IMR-90 (cell line): ENCODE measurements around the gene JADE3.

Experiments used
- CEBPB ChIP-seq: IDR thresholded peaks from 2 replicates; pipeline ENCODE4 v1.6.1; 2012; ENCODE audit warnings: low read depth, low read length, improper control_type of control experiment
- MAFK ChIP-seq: IDR thresholded peaks from 2 replicates; pipeline ENCODE4 v1.6.1; 2012; ENCODE audit warnings: low read depth, low read length, improper control_type of control experiment
- TF ChIP-seq, protein P1 (sequence below): conservative IDR thresholded peaks from 2 replicates; pipeline ENCODE4 v1.5.1; 2012; ENCODE audit warnings: mild to moderate bottlenecking, low read depth, low read length, improper control_type of control experiment

DNA sequence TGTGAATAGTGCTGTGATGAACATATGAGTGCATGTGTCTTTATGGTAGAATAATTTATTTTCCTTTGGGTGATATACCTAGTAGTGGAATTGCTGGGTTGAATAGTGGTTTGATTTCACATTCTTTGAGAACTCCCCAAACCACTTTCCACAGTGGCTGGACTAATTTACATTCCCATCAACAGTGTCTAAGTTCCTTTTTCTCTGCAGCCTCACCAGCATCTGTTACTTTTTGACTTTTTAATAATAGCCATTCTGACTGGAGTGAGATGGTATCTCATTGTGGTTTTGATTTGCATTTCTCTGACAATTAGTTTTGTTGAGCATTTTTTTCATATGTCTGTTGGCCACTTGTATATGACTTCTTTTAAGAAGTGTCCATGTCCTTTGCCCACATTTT lies 29.1 kb downstream of the JADE3 start:
- TF ChIP-seq, protein P1, sequence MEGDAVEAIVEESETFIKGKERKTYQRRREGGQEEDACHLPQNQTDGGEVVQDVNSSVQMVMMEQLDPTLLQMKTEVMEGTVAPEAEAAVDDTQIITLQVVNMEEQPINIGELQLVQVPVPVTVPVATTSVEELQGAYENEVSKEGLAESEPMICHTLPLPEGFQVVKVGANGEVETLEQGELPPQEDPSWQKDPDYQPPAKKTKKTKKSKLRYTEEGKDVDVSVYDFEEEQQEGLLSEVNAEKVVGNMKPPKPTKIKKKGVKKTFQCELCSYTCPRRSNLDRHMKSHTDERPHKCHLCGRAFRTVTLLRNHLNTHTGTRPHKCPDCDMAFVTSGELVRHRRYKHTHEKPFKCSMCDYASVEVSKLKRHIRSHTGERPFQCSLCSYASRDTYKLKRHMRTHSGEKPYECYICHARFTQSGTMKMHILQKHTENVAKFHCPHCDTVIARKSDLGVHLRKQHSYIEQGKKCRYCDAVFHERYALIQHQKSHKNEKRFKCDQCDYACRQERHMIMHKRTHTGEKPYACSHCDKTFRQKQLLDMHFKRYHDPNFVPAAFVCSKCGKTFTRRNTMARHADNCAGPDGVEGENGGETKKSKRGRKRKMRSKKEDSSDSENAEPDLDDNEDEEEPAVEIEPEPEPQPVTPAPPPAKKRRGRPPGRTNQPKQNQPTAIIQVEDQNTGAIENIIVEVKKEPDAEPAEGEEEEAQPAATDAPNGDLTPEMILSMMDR, result no peak
- TF ChIP-seq MAFK (no peak), CEBPB (no peak)
